Activated naive CD4-positive, alpha-beta T cell treated with anti-CD3 and anti-CD28 coated beads for 36 hours (primary cell): ENCODE results near the gene MRAP. TPM values are rescaled to one million over a fixed set of nuclear protein-coding genes. Genes with fewer than 3 reads are reported as not detected.

ENCODE experiments used
- CTCF ChIA-PET: fragments of 350-600 bp; sonication (Branson Sonifier 250); formaldehyde crosslinking; loops from one replicate; lab custom pipeline; 2021; ENCODE audit warnings: antibody characterized with exemption; lab: Charles Lee
- DNase-seq: peaks from one replicate; pipeline ENCODE4 v3.0.0-alpha.2; 2020
- H3K27ac Mint-ChIP-seq: one replicate; pipeline ENCODE4 v1.8.0; 2021; ENCODE audit warnings: mild to moderate bottlenecking, mixed read lengths
- H3K27me3 Mint-ChIP-seq: one replicate; pipeline ENCODE4 v1.8.0; 2021; ENCODE audit warnings: low read depth, mixed read lengths
- H3K36me3 Mint-ChIP-seq: one replicate; pipeline ENCODE4 v1.8.0; 2021; ENCODE audit warnings: low read depth, mixed read lengths
- H3K4me1 Mint-ChIP-seq: one replicate; pipeline ENCODE4 v1.8.0; 2021; ENCODE audit warnings: low read depth, mixed read lengths
- H3K4me3 Mint-ChIP-seq: one replicate; pipeline ENCODE4 v1.8.0; 2021; ENCODE audit warnings: mild to moderate bottlenecking, moderate library complexity, mixed read lengths
- H3K9me3 Mint-ChIP-seq: one replicate; pipeline ENCODE4 v1.8.0; 2021; ENCODE audit warnings: mixed read lengths
- intact Hi-C: fragments of 100-400 bp; cut with micrococcal nuclease; formaldehyde crosslinking; loops from one replicate; pipeline ENCODE4 v1.15.1; 2023
- total RNA-seq, 2 experiments: library from RNA; stranded (reverse); gene quantifications; one replicate each; pipeline ENCODE4 v1.2.3, GENCODE V29; 2021

MRAP gene
- total RNA-seq, 2 experiments from 2014 or later = not detected

GRCh38 chr21:32356874-32357395 is 58.3 kb downstream of the MRAP start:
- Mint-ChIP-seq H3K4me3 (no peak overlapping the region), H3K4me1 (no peaks in the 10 kb centered on the region), H3K9me3 (no peaks in the 10 kb centered on the region), H3K36me3 (peaks cover 60% of the 10 kb centered on the region), H3K27me3 (no peaks in the 10 kb centered on the region), H3K27ac (no peak overlapping the region)
- intact Hi-C loops = no loop called here
- CTCF ChIA-PET = interaction anchor here (0.7 kb wide), 1 partner anchor 18 kb away, joined by 3 read pairs; no protein-coding TSS in a partner anchor
- no peak for DNase-seq

GRCh38 chr21:32359719-32360260 is 61.1 kb downstream of the MRAP start:
- Mint-ChIP-seq H3K27me3 (no peaks in the 10 kb centered on the region), H3K4me1 (no peaks in the 10 kb centered on the region), H3K27ac (no peak overlapping the region), H3K4me3 (no peak overlapping the region), H3K9me3 (no peaks in the 10 kb centered on the region), H3K36me3 (peaks cover 58% of the 10 kb centered on the region)
- DNase-seq = no peak
- CTCF ChIA-PET = interaction anchor here (1.6 kb wide), 1 partner anchor 12 kb away, joined by 3 read pairs; no protein-coding TSS in a partner anchor
- intact Hi-C loops = no loop called here

GRCh38 chr21:32360401-32360975 is 61.8 kb downstream of the MRAP start:
- intact Hi-C loops = no loop called here

More at GRCh38 chr21:32360401-32360975, 61.8 kb downstream of the MRAP start:
- peaks cover 58% of the 10 kb centered on the region for H3K36me3 Mint-ChIP-seq
- no peaks in the 10 kb centered on the region for H3K4me1 Mint-ChIP-seq
- H3K9me3 Mint-ChIP-seq = no peaks in the 10 kb centered on the region
- DNase-seq = no peak
- H3K27me3 Mint-ChIP-seq = no peaks in the 10 kb centered on the region
- CTCF ChIA-PET = interaction anchor here (0.9 to 1.6 kb wide), 2 partner anchors 12 to 15 kb away, joined by 3 read pairs; no protein-coding TSS in a partner anchor
- no peak overlapping the region for H3K27ac Mint-ChIP-seq
- H3K4me3 Mint-ChIP-seq = no peak overlapping the region

Other genes with a start within 250 kb of the MRAP start
- 10 to 100 TPM; 37.4 to 37.8 TPM for gene MIS18A, start 19.8 kb upstream of the MRAP start, total RNA-seq
- 10 to 100 TPM; 20.8 to 21.4 TPM for gene URB1, start 94.2 kb downstream of the MRAP start, total RNA-seq
- 1 to 10 TPM; 5.3 to 5.9 TPM for gene EVA1C, start 113.9 kb downstream of the MRAP start, total RNA-seq